ENCODE measurements around the gene GAL3ST2. TPM values are rescaled to one million over a fixed set of nuclear protein-coding genes. Genes with fewer than 3 reads are reported as not detected.

Gene GAL3ST2
- total RNA-seq, 6 experiments from 2014 or later: 0.53 to 0.83 (median 0.70) TPM; not detected in 3

DNA sequence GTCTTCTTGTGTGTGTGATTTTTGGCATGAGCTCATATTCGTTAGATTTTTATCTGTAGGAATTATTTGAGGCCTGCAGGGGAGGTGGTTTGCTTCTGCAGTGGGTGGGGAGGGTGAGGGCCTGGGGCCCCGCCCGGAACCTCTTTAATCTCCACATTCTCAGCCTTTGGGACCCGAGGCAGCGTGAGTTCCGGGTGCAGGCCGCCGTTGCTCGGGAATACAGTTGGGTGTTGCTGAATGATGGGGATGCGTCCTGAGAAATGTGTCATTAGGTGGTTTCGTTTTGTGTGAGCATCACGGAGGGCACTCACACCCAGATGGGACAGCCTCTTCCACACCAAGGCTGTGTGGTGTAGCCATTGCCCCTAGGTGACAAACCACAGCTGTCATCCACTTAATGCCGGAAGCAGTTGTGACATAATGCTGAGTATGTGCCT, 13.7 kb upstream of the GAL3ST2 start:
- peaks cover 0 to 7% (median 0%) of the 10 kb centered on the region in 4 donors for H3K36me3 ChIP-seq
- no peaks in the 10 kb centered on the region for H3K27me3 ChIP-seq
- H3K9me3 ChIP-seq: no peaks in the 10 kb centered on the region
- H3K27ac ChIP-seq: no peak overlapping the region
- no peak overlapping the region for H3K4me3 ChIP-seq
- DNase-seq: no peak
- H3K4me1 ChIP-seq: no peaks in the 10 kb centered on the region
- peak; percentile 25 to 58 (median 46) for ATAC-seq
- intact Hi-C loops (cut with DNase I): no loop called here
- WGBS (ENCODE audit: insufficient coverage, low coverage, low lambda C conversion rate, missing lambda C conversion rate): 86% methylated on average over 5 of the region's 13 CpGs
- TF ChIP-seq, protein P1, sequence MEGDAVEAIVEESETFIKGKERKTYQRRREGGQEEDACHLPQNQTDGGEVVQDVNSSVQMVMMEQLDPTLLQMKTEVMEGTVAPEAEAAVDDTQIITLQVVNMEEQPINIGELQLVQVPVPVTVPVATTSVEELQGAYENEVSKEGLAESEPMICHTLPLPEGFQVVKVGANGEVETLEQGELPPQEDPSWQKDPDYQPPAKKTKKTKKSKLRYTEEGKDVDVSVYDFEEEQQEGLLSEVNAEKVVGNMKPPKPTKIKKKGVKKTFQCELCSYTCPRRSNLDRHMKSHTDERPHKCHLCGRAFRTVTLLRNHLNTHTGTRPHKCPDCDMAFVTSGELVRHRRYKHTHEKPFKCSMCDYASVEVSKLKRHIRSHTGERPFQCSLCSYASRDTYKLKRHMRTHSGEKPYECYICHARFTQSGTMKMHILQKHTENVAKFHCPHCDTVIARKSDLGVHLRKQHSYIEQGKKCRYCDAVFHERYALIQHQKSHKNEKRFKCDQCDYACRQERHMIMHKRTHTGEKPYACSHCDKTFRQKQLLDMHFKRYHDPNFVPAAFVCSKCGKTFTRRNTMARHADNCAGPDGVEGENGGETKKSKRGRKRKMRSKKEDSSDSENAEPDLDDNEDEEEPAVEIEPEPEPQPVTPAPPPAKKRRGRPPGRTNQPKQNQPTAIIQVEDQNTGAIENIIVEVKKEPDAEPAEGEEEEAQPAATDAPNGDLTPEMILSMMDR (IDR thresholded peaks at IDR 0.05): no peak
- no peak for TF ChIP-seq POLR2A (IDR thresholded peaks at IDR 0.05)

DNA sequence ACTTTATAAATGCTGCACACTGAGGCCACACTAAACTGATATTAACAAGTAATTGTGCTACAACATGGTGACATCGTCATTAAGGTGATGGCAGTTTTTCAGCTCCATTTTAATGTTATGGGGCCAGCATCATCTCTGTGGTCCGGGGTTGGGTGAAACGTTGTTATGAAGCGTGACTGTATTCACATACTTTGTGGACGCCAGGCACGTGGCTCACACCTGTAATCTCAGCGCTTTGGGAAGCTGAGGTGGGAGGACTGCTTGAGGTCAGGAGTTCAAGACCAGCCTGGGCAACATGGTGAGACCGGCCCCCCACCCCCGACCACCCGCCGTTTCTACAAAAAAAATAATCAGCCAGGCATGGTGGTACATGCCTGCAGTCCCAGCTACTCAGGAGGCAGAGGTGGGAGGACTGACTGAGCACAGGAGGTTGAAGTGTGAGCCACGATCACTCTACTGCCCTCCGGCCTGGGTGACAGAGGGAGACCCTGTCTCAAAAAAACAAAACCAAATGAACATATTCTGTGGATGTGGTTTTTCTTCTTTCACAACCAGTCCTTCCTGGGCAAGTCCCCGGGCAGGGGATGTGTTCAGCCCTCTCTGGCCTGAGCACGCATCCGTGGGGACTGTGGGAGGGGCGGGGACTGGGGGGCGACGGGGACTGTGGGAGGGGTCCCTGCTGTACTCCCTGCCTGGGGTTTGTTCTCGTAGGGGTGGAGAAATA, 12.9 kb upstream of the GAL3ST2 start:
- H3K27me3 ChIP-seq: no peaks in the 10 kb centered on the region
- H3K9me3 ChIP-seq: no peaks in the 10 kb centered on the region
- H3K4me3 ChIP-seq: no peak overlapping the region
- DNase-seq (no peak), ATAC-seq (no peak)
- 78% methylated on average over 13 of the region's 20 CpGs for whole genome bisulfite sequencing (ENCODE audit: insufficient coverage, low coverage, low lambda C conversion rate, missing lambda C conversion rate)
- TF ChIP-seq POLR2A (IDR thresholded peaks at IDR 0.05): no peak
- no peaks in the 10 kb centered on the region for H3K4me1 ChIP-seq
- peaks cover 0 to 7% (median 0%) of the 10 kb centered on the region in 4 donors for H3K36me3 ChIP-seq
- intact Hi-C loops (cut with DNase I): no loop called here
- no peak overlapping the region for H3K27ac ChIP-seq

DNA sequence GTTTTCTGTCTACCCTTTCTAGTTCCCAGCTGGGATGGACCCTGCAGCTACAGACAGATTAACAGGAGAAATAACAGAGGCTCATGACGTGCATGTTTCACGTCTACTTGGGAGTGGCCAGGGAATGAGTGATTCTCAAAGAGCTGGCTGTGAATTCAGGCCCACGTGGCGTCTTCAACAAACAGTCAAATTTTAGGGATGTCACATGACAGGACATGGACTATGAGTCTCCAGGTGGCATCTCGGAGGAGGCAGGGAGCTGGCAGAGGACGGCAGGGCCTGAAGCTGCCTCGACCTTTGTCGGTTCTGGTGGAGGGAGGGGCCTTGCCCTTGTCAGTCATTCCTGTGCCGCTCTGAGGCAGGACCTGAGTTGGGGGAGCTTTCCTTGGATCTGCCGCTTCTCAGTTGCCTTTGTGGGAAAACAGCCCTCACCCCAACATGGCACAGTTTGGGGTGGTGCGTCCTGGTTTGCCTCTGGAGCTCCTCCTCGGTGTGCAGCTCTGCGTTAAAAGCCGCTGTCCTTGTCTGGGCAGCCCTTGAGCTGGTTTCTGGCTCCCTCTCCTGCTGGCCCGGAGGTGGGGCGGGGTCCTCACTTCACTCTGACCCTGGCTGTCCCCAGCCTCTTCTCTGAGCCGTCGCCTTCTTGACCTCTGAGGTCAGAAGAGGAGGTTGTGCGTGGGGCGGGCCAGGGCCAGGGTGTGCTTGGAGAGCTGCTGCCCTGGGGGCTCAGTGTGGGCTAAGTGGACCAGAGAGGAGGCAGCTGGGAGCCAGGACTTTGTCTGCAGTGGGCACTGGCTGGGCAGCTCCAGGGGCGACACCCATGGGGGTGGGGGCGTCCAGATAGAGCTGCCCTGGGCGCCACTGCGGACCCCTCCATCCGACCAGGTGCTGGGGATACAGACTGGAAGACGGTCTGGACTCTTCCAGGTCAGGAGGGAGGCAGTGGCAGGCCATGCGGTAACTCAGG, 12.1 kb upstream of the GAL3ST2 start:
- no peaks in the 10 kb centered on the region for H3K9me3 ChIP-seq
- 82% methylated on average over 7 of the region's 27 CpGs for WGBS (ENCODE audit: insufficient coverage, low coverage, low lambda C conversion rate, missing lambda C conversion rate)
- TF ChIP-seq, protein P1 (IDR thresholded peaks at IDR 0.05): no peak
- TF ChIP-seq POLR2A (IDR thresholded peaks at IDR 0.05): no peak
- intact Hi-C loops (cut with DNase I): no loop called here
- peak in 1 of 4 donors; percentile 7 for ATAC-seq
- no peaks in the 10 kb centered on the region for H3K27me3 ChIP-seq
- H3K36me3 ChIP-seq: peaks cover 0 to 2% (median 0%) of the 10 kb centered on the region in 4 donors
- no peaks in the 10 kb centered on the region for H3K4me1 ChIP-seq
- H3K4me3 ChIP-seq: no peak overlapping the region
- no peak overlapping the region for H3K27ac ChIP-seq
- no peak for DNase-seq

DNA sequence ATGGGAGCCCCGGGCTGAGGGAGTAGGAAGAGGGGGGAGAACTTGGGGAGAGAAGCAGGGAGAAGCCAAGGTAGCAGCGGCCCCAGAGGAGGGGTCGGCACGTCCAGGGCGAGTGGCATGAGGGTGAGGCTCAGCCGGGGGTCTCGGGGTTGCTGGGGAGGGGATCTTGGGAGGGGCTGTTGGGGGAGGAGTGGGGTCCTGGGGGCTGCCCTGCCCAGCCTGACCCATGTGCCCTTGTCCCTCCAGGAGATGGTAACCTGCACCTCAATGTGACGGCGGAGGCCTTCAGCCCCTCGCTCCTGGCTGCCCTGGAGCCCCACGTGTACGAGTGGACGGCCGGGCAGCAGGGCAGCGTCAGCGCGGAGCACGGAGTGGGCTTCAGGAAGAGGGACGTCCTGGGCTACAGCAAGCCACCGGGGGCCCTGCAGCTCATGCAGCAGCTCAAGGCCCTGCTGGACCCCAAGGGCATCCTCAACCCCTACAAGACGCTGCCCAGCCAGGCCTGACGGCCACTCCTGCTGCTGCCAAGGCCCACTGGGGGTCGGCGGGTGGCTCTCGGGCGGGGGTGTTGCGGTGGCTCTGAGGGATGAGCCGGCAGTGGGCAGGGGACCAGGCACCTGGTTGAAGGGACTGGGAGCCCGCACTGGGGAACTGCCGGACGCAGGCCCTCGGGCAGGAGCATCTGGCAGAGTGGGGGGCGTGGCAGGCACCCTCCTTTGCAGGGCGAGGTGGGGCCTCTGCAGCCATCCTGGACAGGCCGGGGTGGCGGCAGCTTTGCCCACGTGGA, 9.0 kb upstream of the GAL3ST2 start:
- ATAC-seq: no peak

More for the DNA sequence above, 9.0 kb upstream of the GAL3ST2 start:
- no peak for TF ChIP-seq POLR2A (IDR thresholded peaks at IDR 0.05)
- TF ChIP-seq, protein P1 (IDR thresholded peaks at IDR 0.05): no peak
- Histone ChIP-seq H3K36me3 (no peaks in the 10 kb centered on the region), H3K27me3 (no peaks in the 10 kb centered on the region), H3K4me1 (peaks cover 0 to 24% (median 10%) of the 10 kb centered on the region in 4 donors), H3K27ac (no peak overlapping the region), H3K4me3 (no peak overlapping the region), H3K9me3 (no peaks in the 10 kb centered on the region)
- intact Hi-C loops (cut with DNase I): no loop called here
- WGBS (ENCODE audit: insufficient coverage, low coverage, low lambda C conversion rate, missing lambda C conversion rate): no CpG with 5 or more reads among the region's 37 CpGs
- DNase-seq: no peak
